Naive thymus-derived CD8-positive, alpha-beta T cell (primary cell): Measurements from ENCODE around the gene ADGRD1. TPM values are rescaled to one million over a fixed set of nuclear protein-coding genes. Genes with fewer than 3 reads are reported as not detected.

Source experiments
- ATAC-seq, 2 donors: fragments of 150-1000 bp; cut with Tn5 transposase in 1 of 2; sonication (Bioruptor Pico), chemical (Tn5 transposase) in 1 of 2; 1 replicate in 1 of 2; 2 replicates in 1 of 2; pipeline ENCODE4 v1.10.0; 2021; ENCODE audit warnings: mild to moderate bottlenecking in 2 of 2, moderate library complexity in 2 of 2
- POLR2A ChIA-PET: fragments of 350-600 bp; sonication (Branson Sonifier 250); formaldehyde crosslinking; loops from one replicate; lab custom pipeline; 2021; ENCODE audit warnings: antibody characterized with exemption; lab: Charles Lee
- DNase-seq, 10 donors: peaks; one replicate each; pipeline versions ENCODE4 v3.0.0 to v3.0.0-alpha.2; 2020 to 2022
- H3K27ac Mint-ChIP-seq, 10 donors: one replicate each; pipeline ENCODE4 v1.8.0; 2020 to 2022; ENCODE audit warnings: mild to moderate bottlenecking in 10 of 10, mixed read lengths in 10 of 10, moderate library complexity in 4 of 10, inconsistent platforms in 1 of 10
- H3K27me3 Mint-ChIP-seq, 5 donors: one replicate each; pipeline ENCODE4 v1.8.0; 2021 to 2022; ENCODE audit warnings: mixed read lengths in 5 of 5
- H3K36me3 Mint-ChIP-seq, 3 donors: one replicate each; pipeline ENCODE4 v1.8.0; 2020 to 2022; ENCODE audit warnings: mixed read lengths in 3 of 3, mild to moderate bottlenecking in 2 of 3, inconsistent platforms in 1 of 3
- H3K4me1 Mint-ChIP-seq, 4 donors: one replicate each; pipeline ENCODE4 v1.8.0; 2021 to 2022; ENCODE audit warnings: mixed read lengths in 4 of 4
- H3K4me3 Mint-ChIP-seq, 10 donors: one replicate each; pipeline ENCODE4 v1.8.0; 2020 to 2022; ENCODE audit warnings: mild to moderate bottlenecking in 10 of 10, mixed read lengths in 10 of 10, moderate library complexity in 6 of 10, inconsistent platforms in 1 of 10
- H3K9me3 Mint-ChIP-seq, 9 donors: one replicate each; pipeline ENCODE4 v1.8.0; 2020 to 2022; ENCODE audit warnings: mixed read lengths in 9 of 9, mild to moderate bottlenecking in 3 of 9, inconsistent platforms in 1 of 9, moderate library complexity in 1 of 9
- polyA plus RNA-seq, 3 donors: library from polyadenylated mRNA; unstranded; fragments of 300-500 nt; fragmentation: Illumina TruSeq; gene quantifications; one replicate each; pipeline ENCODE4 v1.2.3, GENCODE V29; 2021
- total RNA-seq, 8 experiments: library from RNA in 2 of 8; stranded (reverse) in 2 of 8; gene quantifications; one replicate each; pipeline ENCODE4 v1.2.3 and lab custom pipeline; 2021 to 2026

The ADGRD1 gene
- total and polyA plus RNA-seq, 5 experiments from 2014 or later, result 0.20 to 0.36 (median 0.34) TPM; not detected in 2

DNA sequence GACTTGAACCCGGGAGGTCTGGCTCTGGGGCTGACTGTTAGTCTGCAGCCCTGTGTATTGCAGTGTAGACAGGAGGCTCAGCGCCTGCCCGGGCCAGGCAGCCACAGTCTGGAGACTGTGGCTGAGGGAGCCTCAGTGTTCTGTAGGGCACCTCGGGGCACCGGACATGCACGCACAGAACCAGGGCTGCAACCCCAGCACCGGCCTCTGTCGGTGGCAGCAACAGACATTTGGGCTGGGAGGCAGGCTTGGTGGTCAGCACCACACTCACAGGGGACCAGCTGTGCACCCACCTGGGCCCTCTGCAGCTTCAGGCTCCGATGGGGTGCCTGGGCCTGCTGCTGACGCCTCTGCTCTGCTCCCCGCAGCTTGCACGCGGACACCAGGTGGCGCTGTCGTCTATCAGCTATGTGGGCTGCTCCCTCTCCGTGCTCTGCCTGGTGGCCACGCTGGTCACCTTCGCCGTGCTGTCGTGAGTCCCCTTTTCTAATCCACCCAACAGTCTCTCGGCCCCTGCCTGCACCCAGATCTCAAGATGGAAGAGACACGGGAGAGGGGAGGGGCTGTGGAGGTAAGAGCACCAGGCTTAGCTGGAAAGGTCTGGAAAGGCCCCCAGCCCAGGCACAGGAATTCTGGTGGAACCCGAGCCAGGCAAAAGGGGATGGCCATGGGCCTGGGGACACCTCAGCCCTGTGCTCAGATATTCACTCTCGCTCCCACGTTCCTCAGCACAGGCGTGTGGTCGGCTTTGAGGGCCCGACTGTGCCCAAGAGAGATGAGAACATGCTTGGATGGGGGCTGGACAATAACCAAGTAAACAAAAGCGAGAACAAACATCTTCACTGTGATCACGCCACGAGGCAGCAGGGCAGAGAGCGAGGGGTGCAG is 151.0 kb downstream of the ADGRD1 start:
- DNase-seq, result peak; percentile 62 to 88 (median 74)
- H3K27me3 Mint-ChIP-seq, result peaks cover 0 to 4% (median 0%) of the 10 kb centered on the region in 5 donors
- H3K9me3 Mint-ChIP-seq, result peaks cover 0 to 7% (median 0%) of the 10 kb centered on the region in 9 donors
- peaks cover 0 to 8% (median 0%) of the 10 kb centered on the region in 3 donors for H3K36me3 Mint-ChIP-seq
- H3K27ac Mint-ChIP-seq, result peak overlapping the region in 4 of 10 donors; percentile 0 to 84 (median 44)
- POLR2A ChIA-PET, result interaction anchor here (1.5 kb wide), 1 partner anchor 28 kb away, joined by 3 read pairs; no protein-coding TSS in a partner anchor
- peak; percentile 63 to 84 for ATAC-seq
- peaks cover 7 to 22% (median 20%) of the 10 kb centered on the region in 4 donors for H3K4me1 Mint-ChIP-seq
- H3K4me3 Mint-ChIP-seq, result peak overlapping the region; percentile 7 to 84 (median 39)

DNA sequence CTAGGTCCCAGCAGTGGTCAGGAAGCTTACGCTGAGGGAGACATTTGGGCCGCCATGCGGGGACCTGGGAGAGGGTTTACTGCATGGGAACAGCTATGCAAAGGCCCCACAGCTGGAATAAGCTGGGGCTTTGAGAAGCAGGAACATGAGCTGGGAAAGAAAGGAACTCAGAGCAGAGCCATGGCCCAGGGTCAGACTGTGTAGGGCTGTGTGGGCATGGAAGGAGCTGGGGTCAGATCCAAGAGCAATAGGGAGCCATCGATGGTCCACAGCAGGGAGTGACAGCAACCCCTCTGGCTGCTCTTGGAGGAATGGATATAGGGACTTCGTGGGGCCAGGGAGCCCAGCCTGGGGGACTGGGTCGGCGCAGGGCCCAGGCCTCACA is 151.6 kb downstream of the ADGRD1 start:
- peaks cover 0 to 8% (median 0%) of the 10 kb centered on the region in 3 donors for H3K36me3 Mint-ChIP-seq
- ATAC-seq (no peak), DNase-seq (no peak)
- H3K4me1 Mint-ChIP-seq, result peaks cover 7 to 22% (median 20%) of the 10 kb centered on the region in 4 donors
- peak overlapping the region in 7 of 10 donors; percentile 7 to 84 (median 65) for H3K4me3 Mint-ChIP-seq
- H3K27me3 Mint-ChIP-seq, result peaks cover 0 to 4% (median 0%) of the 10 kb centered on the region in 5 donors
- H3K27ac Mint-ChIP-seq, result peak overlapping the region in 4 of 10 donors; percentile 0 to 95 (median 87)
- POLR2A ChIA-PET, result interaction anchor here (1.5 kb wide), 1 partner anchor 27 kb away, joined by 3 read pairs; no protein-coding TSS in a partner anchor
- peaks cover 0 to 8% (median 0%) of the 10 kb centered on the region in 9 donors for H3K9me3 Mint-ChIP-seq

DNA sequence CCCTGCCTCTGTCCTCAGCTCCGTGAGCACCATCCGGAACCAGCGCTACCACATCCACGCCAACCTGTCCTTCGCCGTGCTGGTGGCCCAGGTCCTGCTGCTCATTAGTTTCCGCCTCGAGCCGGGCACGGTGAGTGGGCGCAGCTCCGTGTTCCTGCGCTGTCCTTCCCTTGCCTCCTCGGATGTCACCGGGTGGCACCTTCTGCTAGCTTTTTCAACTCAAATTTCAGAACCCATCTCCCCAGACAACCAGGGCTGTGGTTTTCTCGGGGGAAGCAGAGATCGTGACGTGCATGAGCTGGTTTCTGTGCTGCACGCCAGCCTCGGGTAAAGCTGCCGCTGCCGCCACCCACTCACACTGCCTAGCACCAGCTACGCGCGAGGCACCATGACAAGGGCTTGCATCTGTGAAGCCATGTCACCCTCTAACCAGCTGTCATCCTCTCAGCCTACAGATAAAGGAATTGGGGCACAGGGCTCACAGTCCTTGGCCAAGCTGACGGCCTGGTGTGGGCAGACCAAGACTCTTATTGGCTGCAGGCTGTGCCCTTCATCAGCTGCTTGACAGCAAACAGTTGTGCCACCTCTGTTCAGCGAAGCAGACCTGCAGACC is 152.1 kb downstream of the ADGRD1 start:
- peak overlapping the region; percentile 65 to 84 (median 74) for H3K4me3 Mint-ChIP-seq
- DNase-seq (peak; percentile 15 to 73 (median 60)), ATAC-seq (peak; percentile 82 to 89)
- H3K9me3 Mint-ChIP-seq, result peaks cover 0 to 8% (median 0%) of the 10 kb centered on the region in 9 donors
- POLR2A ChIA-PET, result interaction anchor here (1.5 kb wide), 1 partner anchor 26 kb away, joined by 3 read pairs; no protein-coding TSS in a partner anchor
- H3K27ac Mint-ChIP-seq, result peak overlapping the region in 8 of 10 donors; percentile 29 to 95 (median 89)
- H3K36me3 Mint-ChIP-seq, result peaks cover 0 to 8% (median 0%) of the 10 kb centered on the region in 3 donors
- peaks cover 0 to 4% (median 0%) of the 10 kb centered on the region in 5 donors for H3K27me3 Mint-ChIP-seq
- peaks cover 7 to 22% (median 20%) of the 10 kb centered on the region in 4 donors for H3K4me1 Mint-ChIP-seq

DNA sequence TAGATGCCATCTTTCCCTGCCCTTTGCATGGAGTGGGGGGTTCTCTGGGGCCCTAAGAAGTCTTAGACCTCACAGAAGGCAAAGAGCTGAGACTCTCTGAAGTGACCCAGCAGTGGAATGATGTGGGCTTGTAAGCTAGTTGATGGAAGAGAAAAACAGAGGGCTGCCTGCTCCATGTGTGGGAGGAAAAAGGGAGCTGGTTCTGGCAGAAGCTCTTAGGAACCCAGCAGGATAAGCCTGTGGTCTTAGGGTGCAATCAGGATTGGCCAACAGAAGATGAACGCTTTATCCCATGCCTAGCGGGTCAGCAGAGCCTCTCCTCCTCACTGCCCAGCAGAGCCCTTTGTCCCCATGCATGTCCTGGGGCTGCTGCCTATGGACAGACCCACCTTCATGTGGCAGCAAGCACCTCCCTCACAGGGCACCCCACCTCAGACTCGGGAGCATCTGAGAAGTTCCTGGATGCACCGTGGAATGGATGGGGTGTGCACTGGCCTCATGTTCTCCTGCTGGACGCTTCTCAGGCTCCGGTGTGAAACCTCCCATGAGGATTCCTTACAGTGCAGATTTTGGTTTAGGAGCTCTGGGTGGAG is 152.7 kb downstream of the ADGRD1 start:
- peaks cover 0 to 4% (median 0%) of the 10 kb centered on the region in 5 donors for H3K27me3 Mint-ChIP-seq
- peak overlapping the region in 7 of 10 donors; percentile 29 to 95 (median 90) for H3K27ac Mint-ChIP-seq
- peak in 1 of 10 donors; percentile 40 for DNase-seq
- POLR2A ChIA-PET, result interaction anchor here (1.5 kb wide), 1 partner anchor 26 kb away, joined by 3 read pairs; no protein-coding TSS in a partner anchor
- peaks cover 0 to 8% (median 0%) of the 10 kb centered on the region in 3 donors for H3K36me3 Mint-ChIP-seq
- peaks cover 0 to 8% (median 0%) of the 10 kb centered on the region in 9 donors for H3K9me3 Mint-ChIP-seq
- no peak for ATAC-seq
- H3K4me1 Mint-ChIP-seq, result peaks cover 7 to 22% (median 20%) of the 10 kb centered on the region in 4 donors
- H3K4me3 Mint-ChIP-seq, result peak overlapping the region in 4 of 10 donors; percentile 2 to 84 (median 50)

GRCh38 chr12:131108177-131108955 is 154.7 kb downstream of the ADGRD1 start:
- H3K9me3 Mint-ChIP-seq, result peaks cover 0 to 8% (median 0%) of the 10 kb centered on the region in 9 donors
- H3K4me1 Mint-ChIP-seq, result peaks cover 7 to 20% (median 18%) of the 10 kb centered on the region in 4 donors
- no peak for ATAC-seq
- no peak overlapping the region for H3K4me3 Mint-ChIP-seq
- no peak overlapping the region for H3K27ac Mint-ChIP-seq
- peak in 1 of 10 donors; percentile 15 for DNase-seq
- H3K27me3 Mint-ChIP-seq, result peaks cover 0 to 4% (median 0%) of the 10 kb centered on the region in 5 donors
- peaks cover 0 to 4% (median 0%) of the 10 kb centered on the region in 3 donors for H3K36me3 Mint-ChIP-seq
- POLR2A ChIA-PET, result no interaction called here

DNA sequence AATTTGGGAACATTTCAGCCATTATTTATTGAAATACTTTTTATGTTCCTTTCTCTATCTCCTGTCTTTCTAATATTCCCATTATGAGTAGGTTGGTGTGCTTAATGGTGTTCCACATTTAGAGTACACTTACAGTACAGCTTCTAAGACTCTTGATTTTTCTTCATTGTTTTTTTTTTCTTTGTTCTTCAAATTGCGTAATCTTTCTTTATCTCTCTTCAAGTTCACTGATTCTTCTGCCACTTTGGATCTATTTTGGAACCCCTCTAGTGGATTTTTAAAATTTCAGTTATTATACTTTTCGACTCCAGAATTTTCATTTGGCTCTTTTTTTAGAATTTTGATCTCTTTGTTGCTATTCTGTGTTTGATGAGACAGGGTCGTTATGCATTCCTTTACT is 157.7 kb downstream of the ADGRD1 start:
- Mint-ChIP-seq H3K4me1 (peaks cover 0 to 4% (median under 1%) of the 10 kb centered on the region in 4 donors), H3K27ac (no peak overlapping the region), H3K36me3 (peaks cover 0 to 4% (median 0%) of the 10 kb centered on the region in 3 donors), H3K9me3 (peaks cover 0 to 8% (median 0%) of the 10 kb centered on the region in 9 donors), H3K27me3 (peaks cover 0 to 16% (median 4%) of the 10 kb centered on the region in 5 donors), H3K4me3 (no peak overlapping the region)
- ATAC-seq, result no peak
- no peak for DNase-seq
- POLR2A ChIA-PET, result no interaction called here

DNA sequence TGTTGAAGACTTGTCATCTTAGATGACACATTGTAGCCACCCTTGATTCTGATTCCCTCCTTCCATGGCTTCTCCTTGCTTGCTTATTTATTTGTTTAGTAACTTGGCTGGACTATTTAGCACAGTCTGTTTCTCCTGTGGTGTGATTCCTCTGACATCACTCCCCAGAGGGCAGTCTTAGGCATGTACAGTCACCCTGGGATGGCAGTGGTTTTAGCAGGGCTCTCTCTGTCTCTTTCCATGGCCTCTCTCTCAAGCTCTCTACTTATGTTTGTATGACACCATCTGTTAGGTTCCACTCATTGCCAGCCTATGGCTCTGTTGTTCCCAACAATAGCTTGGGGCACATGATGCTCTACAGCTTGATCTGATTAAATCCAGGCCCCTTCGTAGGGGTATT is 158.3 kb downstream of the ADGRD1 start:
- H3K9me3 Mint-ChIP-seq, result peaks cover 0 to 8% (median 0%) of the 10 kb centered on the region in 9 donors

DNA sequence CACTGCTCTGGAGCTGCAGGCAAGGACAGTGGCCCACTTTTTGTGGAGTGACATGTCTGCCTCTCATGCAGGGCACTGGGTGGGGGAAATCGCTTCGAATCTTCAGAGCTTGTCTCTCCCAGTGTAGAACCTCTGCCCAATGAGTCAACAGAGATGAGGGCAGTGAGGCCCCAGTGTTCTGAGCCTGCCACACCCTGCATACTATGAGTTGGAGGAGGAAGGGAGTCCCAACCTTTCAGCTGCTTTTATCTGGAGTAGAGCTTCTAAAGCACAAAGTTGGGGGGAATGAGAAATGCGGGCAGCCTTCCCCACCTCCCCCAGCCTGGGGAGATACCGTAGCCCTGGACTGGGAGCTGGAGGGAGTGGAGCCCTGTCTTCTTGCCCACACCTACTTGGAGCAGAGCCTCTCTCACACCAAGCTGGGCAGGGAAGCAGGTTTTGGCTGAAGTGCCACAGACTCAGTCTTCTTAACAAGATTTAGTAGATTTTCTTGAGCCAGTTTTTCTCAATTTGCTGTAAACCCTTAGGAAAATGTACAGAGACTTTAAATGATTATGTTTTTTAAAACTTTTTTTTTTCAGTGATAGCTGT is 159.1 kb downstream of the ADGRD1 start:
- Mint-ChIP-seq H3K27ac (no peak overlapping the region), H3K9me3 (peaks cover 0 to 8% (median 0%) of the 10 kb centered on the region in 9 donors), H3K4me1 (no peaks in the 10 kb centered on the region), H3K27me3 (peaks cover 0 to 16% (median 4%) of the 10 kb centered on the region in 5 donors), H3K4me3 (no peak overlapping the region), H3K36me3 (peaks cover 0 to 4% (median 0%) of the 10 kb centered on the region in 3 donors)
- DNase-seq (no peak), ATAC-seq (no peak)
- POLR2A ChIA-PET, result no interaction called here

More for the DNA sequence above, 158.3 kb downstream of the ADGRD1 start:
- Mint-ChIP-seq H3K36me3 (peaks cover 0 to 4% (median 0%) of the 10 kb centered on the region in 3 donors), H3K27me3 (peaks cover 0 to 16% (median 4%) of the 10 kb centered on the region in 5 donors), H3K4me3 (no peak overlapping the region), H3K27ac (peak overlapping the region in 1 of 10 donors; percentile 81), H3K4me1 (no peaks in the 10 kb centered on the region)
- DNase-seq (no peak), ATAC-seq (no peak)
- POLR2A ChIA-PET, result no interaction called here

DNA sequence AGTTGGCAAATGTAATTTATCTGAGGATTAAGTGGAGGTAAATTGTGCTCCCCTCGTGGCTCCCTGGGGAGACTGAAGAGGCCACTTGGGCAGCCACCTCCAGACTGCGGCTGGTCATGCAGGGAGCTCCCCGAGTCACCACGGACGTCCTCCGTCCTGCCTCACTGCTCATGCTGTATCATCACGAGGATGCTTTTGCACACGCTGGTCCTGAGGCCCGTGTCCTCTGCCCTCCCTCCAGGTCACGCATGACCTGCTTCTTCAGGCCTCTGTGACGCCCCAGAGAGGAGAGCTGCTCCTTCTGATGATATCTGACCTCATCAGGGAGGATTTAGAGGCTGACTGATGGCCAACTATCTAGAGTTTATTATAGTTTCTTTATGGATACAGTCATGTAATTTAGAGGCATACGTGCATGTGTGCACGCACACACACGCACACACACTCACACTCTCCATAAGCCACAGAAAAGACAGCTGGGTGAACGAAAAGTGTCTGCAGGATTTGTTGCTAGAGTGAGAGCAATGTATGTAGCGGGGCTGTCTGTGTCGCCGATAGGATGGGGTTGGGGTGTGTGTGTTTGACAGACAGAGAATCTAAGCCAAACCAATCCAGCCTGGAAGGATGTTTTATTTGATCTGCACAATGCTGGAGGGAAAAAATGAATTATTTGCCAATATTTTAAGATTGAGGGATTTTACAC is 160.0 kb downstream of the ADGRD1 start:
- no peak overlapping the region for H3K4me3 Mint-ChIP-seq
- ATAC-seq (no peak), DNase-seq (no peak)
- H3K4me1 Mint-ChIP-seq, result no peaks in the 10 kb centered on the region
- peaks cover 0 to 4% (median 0%) of the 10 kb centered on the region in 3 donors for H3K36me3 Mint-ChIP-seq
- H3K27ac Mint-ChIP-seq, result peak overlapping the region in 1 of 10 donors; percentile 53
- peaks cover 0 to 16% (median 4%) of the 10 kb centered on the region in 5 donors for H3K27me3 Mint-ChIP-seq
- POLR2A ChIA-PET, result no interaction called here
- H3K9me3 Mint-ChIP-seq, result peaks cover 0 to 8% (median 0%) of the 10 kb centered on the region in 9 donors

- Mint-ChIP-seq H3K4me1 (no peaks in the 10 kb centered on the region), H3K4me3 (no peak overlapping the region), H3K9me3 (peaks cover 0 to 5% (median 0%) of the 10 kb centered on the region in 9 donors), H3K27me3 (peaks cover 0 to 16% (median 4%) of the 10 kb centered on the region in 5 donors), H3K27ac (peak overlapping the region in 2 of 10 donors; percentile 34 to 53), H3K36me3 (peaks cover 0 to under 1% (median 0%) of the 10 kb centered on the region in 3 donors)
- ATAC-seq (no peak), DNase-seq (no peak)
- POLR2A ChIA-PET, result no interaction called here
Measured at GRCh38 chr12:131114271-131114670, 160.6 kb downstream of the ADGRD1 start.
